ENCODE results near the gene RARS1.

DNA sequence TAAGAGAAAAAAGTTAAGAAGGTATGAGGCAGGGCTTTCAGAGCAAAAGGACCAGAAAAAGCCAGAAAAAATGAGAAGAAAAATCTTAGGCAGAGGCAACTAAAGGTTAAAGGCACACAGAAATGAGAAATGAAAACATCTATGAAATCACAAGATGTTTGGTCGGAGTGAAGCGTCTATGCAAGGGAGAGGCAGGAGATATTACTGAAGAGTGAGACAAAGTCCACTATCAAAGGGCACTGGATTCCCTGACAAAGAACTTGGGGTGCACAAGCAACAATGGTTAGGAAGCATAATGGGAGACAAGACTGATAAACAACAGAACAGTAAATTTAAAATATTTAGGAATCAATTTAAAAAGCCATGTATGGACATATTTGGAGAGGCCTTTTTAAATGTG lies 76.0 kb downstream of the RARS1 start:
- TF ChIP-seq, protein P1, sequence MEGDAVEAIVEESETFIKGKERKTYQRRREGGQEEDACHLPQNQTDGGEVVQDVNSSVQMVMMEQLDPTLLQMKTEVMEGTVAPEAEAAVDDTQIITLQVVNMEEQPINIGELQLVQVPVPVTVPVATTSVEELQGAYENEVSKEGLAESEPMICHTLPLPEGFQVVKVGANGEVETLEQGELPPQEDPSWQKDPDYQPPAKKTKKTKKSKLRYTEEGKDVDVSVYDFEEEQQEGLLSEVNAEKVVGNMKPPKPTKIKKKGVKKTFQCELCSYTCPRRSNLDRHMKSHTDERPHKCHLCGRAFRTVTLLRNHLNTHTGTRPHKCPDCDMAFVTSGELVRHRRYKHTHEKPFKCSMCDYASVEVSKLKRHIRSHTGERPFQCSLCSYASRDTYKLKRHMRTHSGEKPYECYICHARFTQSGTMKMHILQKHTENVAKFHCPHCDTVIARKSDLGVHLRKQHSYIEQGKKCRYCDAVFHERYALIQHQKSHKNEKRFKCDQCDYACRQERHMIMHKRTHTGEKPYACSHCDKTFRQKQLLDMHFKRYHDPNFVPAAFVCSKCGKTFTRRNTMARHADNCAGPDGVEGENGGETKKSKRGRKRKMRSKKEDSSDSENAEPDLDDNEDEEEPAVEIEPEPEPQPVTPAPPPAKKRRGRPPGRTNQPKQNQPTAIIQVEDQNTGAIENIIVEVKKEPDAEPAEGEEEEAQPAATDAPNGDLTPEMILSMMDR (IDR thresholded peaks at IDR 0.05; ENCODE audit: low read depth, low read length, poor library complexity, severe bottlenecking) = no peak
- no peak for TF ChIP-seq EZH2phosphoT487 (IDR thresholded peaks at IDR 0.05; ENCODE audit: borderline replicate concordance, low read length)
